Measurements from ENCODE around the gene MUL1.

Gene MUL1

DNA sequence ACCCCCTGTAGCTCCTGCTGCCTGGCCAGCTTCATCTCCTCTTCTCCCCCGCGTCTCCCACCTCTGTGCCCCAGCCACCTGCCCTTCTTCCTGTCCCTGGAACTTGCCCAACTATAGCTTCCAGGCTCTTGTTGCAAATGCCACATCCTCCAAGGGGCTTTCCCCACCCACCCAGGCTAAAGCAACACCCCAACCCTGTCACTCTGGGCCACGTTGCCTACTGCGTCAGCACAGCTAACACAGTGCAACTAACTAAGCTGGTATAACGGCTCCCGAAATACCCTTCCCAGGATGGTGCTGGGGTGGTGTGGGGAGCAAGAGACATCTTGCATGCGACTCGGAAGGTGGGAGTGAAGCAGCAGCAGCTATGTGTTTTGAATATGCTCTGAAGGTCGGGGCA lies 41.7 kb downstream of the MUL1 start:
- no peak for DNase-seq

DNA sequence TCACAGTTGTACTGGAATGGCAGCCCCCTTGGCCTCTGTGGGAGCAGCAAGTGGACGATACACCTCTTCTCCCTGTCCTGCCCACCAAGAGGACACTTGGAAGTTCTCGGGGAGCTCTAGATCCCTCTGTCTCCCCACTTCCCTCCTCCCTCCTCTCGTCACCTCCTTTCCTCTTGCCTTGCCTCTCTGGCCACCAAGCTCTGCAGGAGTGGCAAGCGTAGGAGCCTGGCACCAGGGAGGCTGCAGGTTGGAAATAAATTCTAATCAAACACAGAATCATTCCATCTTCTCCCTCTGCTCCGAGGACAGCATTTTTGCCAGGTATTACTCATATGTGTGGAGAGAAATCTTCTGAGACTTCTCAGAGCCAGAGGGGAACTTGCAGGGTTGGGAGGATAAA lies 42.8 kb downstream of the MUL1 start:
- no peak for DNase-seq

DNA sequence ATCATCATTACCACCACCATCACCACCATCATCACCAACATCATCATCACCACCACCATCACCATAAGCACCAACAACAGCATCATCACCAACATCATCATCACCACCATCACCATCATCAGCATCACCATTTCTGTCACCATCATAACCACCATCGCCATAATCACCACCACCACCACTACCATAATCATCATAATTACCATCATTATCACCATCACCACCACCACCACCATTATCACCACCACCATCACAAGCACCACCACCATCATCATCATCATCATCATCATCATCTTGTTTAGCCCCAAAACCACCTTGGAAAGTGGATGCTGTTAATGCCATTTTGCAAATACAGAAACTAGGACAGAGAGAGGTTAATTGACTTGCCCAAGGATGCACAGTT lies 44.4 kb downstream of the MUL1 start:
- no peak for DNase-seq

DNA sequence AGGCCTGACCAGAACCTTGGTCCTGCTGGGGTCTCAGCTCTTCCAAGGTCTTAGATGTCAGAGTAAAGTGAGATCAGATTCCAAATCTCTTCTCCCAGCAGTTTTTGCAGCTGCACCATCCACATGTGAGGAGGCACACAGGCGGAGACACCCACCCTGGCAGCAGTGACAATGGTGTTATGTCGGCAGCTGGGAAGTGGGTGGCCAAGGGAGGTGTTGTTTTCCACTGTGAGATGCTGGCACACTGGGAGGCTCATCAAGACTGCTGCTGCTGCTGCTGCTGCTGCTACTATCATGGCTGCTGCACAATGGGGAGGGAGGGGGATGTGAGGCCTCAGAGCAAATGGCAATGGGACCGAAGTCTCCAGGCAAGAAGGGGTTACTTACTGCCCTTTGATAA lies 45.6 kb downstream of the MUL1 start:
- DNase-seq = no peak

DNA sequence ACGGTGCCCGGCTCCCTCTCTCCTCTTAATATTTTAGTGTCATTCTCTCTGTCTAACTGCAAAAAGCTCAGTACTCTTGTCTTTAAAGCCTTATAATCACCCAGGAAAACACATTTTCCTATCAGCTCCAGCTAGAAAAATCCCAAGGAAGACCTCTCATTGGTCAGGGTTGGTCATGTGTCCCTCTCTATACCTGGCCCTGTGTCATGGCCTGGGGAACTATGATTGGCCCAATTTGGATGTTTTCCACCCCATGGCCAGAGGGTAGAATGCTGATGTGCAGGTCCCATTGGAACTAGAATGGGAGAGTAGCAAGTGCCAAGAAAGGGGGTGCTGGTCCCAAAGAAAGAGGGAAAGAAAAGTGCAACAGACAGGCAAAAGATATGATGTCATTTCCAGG lies 49.2 kb downstream of the MUL1 start:
- no peak for DNase-seq

DNA sequence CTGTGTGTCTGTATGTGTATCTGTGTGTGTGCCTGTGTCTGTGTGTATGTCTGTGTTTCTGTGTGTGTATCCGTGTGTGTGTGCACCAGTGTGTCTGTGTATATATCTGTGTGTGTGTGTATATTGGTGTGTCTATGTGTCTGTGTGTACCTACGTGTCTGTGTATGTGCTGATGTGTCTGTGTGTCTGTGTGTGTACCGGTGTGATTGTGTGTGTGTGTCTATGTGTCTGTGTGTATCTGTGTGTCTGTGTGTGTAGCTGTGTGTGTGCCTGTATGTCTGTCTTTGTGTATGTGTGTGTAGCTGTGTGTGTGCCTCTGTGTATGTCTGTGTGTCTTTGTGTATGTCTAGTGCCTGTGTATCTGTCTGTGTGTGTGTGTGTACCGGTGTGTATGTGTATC lies 53.9 kb downstream of the MUL1 start:
- no peak for DNase-seq

DNA sequence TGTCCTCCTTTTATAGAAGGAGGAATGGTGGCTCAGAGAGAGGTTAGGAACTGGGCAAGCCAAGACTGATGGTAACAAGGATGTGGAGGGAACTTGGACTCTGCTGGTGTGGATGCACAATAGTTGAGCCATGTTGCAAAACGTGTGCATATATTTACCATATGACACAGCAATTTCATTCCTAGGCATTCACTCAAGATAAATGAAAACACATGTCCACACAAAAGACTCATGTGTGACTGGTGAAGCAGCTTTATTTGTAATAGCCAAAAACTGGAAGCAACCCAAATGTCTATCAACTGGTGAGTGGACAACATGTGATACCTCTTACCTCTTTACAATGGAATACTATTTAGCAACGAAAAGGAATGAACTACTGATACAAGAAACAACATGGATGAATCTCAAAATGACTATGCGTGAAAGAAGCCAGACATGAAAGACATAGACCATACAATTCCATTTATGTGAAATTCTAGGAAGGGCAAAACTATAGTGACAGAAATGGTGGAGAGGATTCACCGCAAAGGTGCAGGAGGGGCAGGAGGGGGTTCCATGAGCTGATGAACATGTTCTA lies 58.1 kb downstream of the MUL1 start:
- DNase-seq = no peak

Measured in activated CD4-positive, alpha-beta T cell treated with anti-CD3 and anti-CD28 coated beads, Interleukin-2, amount 50 U/mL, for 4 hours (primary cell).